Hepatocyte (in vitro differentiated cells): Measurements from ENCODE around the gene BCKDHB.

Experiments
- EZH2 ChIP-seq: fragments of 200-600 bp; sonication (generic); IDR thresholded peaks from 2 replicates; pipeline ENCODE4 v1.6.1; 2016; ENCODE audit warnings: antibody characterized with exemption, mild to moderate bottlenecking, borderline replicate concordance
- TF ChIP-seq, protein P1 (sequence below): fragments of 200-600 bp; sonication (generic); IDR thresholded peaks from 2 replicates; pipeline ENCODE4 v1.5.1; 2016; ENCODE audit warnings: antibody characterized with exemption, mild to moderate bottlenecking; ENCODE audit not compliant: poor library complexity

GRCh38 chr6:80357081-80357480, 250.6 kb downstream of the BCKDHB start:
- no peak for TF ChIP-seq EZH2
- TF ChIP-seq, protein P1, sequence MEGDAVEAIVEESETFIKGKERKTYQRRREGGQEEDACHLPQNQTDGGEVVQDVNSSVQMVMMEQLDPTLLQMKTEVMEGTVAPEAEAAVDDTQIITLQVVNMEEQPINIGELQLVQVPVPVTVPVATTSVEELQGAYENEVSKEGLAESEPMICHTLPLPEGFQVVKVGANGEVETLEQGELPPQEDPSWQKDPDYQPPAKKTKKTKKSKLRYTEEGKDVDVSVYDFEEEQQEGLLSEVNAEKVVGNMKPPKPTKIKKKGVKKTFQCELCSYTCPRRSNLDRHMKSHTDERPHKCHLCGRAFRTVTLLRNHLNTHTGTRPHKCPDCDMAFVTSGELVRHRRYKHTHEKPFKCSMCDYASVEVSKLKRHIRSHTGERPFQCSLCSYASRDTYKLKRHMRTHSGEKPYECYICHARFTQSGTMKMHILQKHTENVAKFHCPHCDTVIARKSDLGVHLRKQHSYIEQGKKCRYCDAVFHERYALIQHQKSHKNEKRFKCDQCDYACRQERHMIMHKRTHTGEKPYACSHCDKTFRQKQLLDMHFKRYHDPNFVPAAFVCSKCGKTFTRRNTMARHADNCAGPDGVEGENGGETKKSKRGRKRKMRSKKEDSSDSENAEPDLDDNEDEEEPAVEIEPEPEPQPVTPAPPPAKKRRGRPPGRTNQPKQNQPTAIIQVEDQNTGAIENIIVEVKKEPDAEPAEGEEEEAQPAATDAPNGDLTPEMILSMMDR, result no peak
